HUDEP-2 (cell line): ENCODE measurements around the gene ULBP1.
"Not testable (repeated sequence)": the region's sequence is repeated elsewhere in the genome, so short reads cannot be mapped to it uniquely, and the experiment has no call there.

Experiments
- DNase-seq, 76 experiments: peaks; one replicate each; lab custom pipeline; 2025; ENCODE audit not compliant: unreplicated experiment in 76 of 76; lab: John Stamatoyannopoulos, UW

The ULBP1 gene

DNA sequence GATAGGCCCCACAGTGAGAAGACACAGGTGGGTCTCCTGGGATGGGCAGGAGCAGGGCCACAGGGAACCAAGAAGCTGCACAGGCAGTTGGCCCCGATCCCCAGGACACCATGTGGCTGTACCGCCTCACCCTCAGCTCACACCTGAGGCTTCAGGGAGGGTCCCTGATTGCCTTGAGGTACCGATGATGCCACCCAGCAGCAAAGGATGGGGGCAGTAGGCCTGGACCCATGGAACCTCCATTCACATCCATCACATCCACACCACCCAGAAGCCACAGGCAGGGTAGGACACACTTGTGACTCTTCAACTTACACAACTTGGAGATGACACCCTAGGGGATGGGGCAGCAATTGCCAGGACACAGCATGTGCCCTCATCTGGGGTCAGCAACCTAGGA is 39.9 kb downstream of the ULBP1 start:
- not testable (repeated sequence) for DNase-seq

DNA sequence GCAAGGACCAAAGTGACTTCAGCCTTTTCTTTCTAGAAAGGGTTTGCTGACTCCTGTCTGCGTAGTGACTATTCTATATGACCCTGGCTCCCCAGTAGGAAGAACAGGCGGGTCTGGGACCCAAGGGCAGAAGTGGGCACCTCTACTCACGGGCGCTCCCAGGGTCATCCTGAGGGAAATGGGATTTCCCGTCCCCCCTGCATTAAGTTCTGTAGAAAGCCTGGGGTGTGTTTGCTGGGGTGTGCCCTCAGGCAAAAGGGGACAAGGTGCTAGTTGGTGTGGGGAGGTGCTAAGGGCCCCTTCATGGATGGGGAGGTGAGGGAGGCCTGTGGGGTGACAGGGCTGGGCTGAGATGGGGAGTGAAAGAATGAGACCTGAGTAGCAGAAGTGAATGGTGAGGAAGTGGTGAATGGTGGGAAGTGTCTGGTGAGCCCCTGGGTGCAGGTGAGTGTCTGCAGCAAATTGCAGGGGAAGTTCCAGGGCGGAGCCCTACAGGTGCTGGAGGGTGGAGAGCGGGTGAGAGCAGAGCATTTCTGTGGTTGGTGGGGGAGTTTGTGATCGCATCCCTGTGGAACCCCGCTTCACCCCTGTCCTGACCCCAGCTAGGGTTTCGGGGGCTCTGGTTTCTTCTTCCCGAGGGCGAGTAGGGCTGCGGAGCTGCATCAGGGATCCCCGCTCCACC is 40.5 kb downstream of the ULBP1 start:
- DNase-seq, result no peak

GRCh38 chr6:150004783-150005717 is 41.3 kb downstream of the ULBP1 start:
- DNase-seq, result peak in 75 of 76 experiments; percentile 19 to 98 (median 93)

DNA sequence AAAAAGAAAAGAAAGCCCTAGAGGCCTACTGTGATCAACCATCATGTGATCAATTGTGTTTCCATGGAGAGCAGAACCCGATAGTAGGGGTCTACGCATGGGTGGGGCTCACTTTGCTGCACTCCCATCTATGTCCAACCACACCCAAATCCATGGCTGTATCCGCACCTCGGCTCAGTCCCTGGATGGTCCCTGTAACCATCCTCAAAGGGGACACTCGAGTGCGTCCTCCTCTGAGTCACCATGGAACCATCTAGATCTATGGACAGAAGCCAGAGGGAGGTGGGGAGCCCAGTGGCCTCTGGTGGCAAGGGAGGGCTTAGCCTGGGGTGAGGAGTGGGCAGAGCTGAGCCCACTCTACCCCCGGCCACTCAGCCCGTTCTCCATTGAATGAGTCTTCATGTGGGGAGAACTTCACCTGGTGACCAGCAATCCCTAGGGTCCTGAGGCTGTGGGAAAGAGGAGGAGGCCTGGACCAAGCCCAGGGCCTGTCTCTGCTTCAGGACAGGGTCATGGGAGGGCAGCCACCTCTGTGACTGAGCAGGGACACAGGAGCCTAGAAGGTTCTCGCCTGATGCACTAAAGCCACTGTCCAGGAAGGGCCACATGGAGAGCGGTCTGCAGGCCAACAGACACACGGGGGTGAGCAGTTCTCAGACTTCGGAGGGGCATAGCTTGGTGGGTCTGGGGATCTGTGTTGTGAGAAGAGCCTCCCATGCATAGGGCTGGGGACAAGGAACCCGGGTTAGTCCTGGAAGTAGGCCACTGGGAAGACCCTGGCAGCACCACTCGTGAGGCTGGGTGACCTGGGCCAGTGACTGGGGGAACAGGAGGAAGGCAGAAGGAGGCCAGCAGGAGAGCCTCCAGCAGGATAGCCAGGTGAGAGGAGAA is 42.3 kb downstream of the ULBP1 start:
- DNase-seq, result no peak

DNA sequence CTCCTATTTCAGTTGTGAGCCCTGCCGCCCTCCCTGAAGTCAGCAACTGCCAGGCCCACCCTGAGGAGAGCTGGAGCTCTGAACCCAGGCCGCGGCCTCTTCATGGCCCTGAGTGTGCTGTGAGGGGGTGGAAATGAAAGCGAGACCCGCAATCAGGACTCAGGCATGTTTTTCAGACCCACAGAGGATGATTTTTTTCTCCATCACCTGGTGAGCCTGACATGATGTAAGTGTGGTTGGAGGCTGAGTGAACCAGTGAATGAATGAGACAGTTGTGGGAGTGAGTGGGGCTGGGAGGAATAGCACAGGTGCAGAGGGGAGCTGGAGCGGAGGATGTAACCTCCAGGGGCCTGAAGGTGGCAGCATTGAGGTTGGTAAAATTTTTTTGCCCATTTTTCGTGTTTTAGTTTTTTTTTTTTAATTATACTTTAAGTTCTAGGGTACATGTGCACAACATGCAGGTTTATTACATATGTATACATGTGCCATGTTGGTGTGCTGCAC is 43.3 kb downstream of the ULBP1 start:
- DNase-seq, result peak in 3 of 76 experiments; percentile 6 to 21 (median 20)

DNA sequence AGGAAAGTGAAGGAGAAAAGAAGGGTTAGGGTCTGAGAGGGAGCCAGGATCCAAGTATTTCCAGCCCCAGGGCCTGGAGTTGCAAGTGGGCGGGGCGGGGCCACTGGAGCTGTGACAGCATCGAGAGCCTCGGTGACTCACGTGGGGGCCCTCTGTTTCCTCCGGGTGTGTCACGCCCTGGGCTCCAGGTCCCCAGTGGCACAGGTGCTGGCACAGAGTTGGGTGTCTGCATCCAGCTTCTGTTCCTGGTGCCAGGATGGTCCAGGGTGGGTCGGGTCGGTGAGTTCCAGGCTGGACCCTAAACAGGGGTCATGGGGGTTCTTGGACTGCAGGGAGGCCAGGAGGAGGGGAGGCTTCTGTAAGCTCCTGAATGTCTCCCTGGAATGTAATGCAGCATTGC is 44.8 kb downstream of the ULBP1 start:
- peak in 3 of 76 experiments; percentile 11 to 40 (median 26) for DNase-seq

- DNase-seq, result peak in 11 of 76 experiments; percentile 2 to 61 (median 22)
These were observed 49.4 kb downstream of the ULBP1 start for GRCh38 chr6:150012846-150013784.

DNA sequence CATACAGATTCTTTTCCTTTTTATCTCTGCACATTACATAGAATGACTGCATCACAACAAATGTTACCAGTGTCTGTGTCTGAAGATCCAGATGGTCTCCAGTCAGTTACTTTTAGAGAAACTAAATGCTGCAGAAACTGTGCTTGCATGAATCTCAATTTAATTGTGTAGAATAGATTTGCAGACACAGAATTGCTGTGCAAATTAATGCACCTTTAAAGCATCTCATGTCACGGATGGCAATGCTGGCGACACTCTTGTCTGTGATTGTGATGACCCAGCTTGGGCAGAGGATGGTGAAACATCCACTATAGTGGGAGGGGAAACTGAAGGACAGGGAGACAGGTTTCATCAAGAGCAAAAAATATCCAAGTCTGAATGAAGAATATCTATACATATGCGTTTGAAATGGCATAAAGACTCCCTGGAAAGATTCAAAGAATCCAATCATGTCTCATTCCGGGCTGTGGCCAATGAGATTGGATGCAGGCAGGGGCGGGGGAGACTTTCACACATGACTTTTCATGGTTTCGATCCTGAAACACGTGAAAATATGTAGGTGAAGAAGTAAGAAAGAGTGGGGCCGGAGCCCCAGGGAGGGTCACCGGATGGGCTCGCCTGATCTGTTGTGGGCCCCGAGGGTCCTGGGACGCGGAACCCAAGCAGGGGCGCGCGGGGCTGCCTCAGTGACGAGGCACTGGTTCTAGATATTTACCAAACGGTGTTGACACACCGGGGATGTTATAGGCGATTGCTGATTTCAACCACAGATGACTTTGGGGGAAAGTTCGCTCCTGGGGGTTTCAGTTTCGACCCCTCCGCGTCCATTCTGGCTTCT is 50.3 kb downstream of the ULBP1 start:
- not testable (repeated sequence) for DNase-seq

DNA sequence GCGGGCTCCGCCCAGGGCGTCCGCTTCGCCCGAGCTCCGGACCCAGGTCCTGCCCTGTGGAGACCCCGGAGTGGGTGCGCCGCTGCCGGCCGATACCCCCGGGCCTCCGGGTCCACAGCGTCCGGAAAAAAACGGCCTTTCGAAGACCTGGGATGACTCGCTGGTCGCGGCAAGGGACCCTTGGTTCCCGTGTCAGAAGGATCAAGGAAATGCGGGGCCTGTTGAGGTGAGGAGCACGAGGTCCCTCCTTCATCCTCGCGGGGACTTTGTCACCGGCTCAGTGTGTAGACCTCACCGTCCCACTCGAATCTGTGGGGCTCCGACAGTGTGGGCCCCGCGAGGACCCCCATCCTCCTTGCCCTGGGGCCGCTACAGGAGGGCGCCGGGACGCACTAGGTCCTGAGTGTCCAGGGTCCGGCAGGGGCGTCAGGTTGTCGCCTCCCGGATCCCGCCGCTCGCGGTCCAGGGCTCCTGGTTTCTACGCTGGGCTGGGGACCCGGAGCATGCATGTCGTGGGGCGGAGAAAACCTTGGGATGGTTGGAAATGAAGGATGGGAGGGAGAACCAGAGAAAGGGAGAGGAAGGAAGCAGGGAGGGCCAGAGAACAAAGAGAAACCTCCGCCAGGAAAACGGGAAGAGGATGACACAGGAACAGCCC is 51.0 kb downstream of the ULBP1 start:
- DNase-seq, result not testable (repeated sequence)

DNA sequence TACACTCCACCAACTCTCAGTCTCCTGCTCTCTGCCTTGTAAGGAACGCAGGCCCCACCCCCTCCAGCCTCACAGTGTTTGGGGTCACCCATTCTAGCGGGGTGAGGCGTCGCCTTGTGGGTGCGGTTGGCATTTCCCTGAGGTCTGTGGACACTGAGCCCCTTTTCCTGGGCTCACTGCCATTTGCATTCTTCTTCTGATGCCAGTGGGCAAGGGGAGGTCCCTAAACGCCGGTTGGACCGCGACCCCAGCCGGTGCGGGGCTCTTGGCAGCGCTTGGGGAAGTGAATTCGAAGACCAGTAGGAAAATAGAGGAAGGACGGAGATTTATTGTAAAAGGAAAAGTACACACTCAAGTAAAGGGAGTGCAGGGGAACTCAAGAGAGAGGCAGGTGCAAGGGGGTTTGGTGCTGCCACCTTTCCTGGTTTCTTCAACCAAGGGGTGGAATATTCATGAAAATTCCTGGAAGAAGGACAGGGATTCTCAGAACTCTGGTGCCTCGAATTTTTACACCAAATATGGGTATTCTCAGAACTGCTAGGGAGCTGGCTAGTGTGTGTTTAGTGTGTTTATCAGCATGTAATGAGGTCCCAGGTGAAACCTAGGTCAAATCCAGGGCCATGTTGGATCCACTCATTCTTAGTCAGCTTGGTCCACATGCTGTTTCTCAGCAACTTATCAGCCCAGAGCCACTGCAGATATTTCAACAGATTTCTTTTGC is 51.7 kb downstream of the ULBP1 start:
- DNase-seq, result peak in 1 of 76 experiments; percentile 24

DNA sequence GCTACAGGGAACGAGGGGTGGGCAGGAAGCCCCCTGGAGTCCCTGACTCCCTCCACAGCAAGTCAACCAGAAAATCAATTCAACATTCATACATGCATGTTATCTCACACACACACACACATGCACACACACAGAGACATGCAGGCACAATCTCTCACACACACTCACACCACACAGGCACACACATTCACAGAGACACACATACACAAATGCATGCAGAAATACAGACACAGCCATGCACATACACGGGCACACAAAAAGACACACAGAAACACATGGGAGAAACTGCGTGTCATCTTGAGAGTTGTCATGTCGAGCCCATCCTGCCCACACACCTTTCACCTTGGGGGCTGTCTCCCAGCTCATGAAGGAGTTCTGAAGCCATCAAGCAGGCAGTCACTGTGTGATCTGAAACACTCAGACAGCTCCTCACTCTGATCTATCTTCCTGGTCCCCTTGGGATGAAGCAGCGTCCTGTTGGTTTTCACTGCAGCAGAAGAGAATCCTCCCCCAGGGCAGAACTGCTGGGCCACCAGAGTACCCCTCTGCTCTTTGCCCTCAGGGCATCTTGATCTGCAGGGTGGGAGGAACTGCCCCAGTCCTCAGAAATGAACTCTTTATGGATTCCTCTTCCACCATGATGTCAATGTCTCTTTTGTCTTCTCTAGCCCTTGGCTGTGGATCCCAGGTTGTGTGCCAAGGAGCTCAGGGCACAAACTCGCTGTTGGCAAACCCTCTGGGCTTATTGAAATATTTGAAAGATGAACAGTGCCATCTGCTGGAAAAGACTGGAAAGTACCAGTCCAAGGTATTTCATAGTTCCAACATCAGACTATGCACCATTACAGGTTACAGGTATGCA is 52.8 kb downstream of the ULBP1 start:
- DNase-seq, result peak in 56 of 76 experiments; percentile 14 to 72 (median 46)

GRCh38 chr6:150017186-150017521 is 53.4 kb downstream of the ULBP1 start:
- not testable (repeated sequence) for DNase-seq

DNA sequence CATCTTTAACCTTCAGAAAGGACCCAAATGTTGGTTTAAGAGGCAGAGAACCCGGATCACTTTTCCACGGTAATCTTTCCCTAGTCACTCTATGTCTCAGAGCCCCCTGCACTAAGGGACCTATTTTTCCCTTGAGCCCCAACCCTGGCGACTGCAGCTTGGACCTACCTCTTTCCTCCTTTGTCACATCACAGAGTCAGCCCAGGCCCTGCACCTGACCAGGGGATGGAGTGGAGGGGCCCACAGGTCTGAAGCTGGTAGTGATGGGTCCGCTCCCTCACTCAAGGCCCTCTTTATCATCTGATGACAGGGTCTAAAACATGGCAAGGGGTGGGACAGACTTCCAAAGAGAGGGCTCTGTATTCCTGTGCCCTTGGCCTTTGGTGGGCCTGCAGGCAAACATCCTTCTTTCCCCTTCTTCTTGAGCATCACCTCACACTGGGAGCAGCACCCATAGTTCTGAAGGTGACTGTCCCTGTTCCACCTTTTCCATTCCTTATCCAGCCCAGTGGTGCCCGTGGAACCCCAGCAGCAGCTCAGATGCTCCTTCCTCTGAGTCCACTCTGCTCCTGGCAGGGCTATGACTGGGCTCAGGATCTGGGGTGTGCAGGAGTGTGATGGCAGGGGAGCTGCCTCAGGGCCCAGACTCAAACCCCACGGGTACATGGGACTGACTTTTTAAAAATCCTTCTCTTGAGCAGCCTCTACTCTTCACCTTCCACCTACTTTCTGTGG is 55.3 kb downstream of the ULBP1 start:
- DNase-seq, result no peak

DNA sequence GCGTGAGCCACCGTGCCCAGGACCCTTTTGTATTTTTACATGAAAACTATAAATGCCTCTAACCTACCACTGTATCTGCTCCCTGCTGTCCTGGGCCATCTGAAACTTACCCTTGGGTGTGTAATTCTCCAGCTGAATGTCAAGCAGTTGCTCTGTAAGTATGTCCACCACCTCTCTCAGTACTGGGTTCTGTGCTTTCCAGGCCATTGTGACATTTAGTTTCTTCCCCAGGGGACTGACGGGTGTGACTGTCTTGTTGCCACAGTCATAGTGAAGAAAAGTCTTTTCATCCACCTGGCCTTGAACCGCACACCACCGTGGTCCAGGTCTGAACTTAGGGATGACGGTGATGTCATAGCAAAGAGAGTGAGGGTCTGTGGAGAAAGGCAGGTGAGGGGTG is 58.1 kb downstream of the ULBP1 start:
- DNase-seq, result not testable (repeated sequence)
